HG03108 (cell line): ENCODE measurements around the gene ACSF3.
"Not testable (repeated sequence)": the region's sequence is repeated elsewhere in the genome, so short reads cannot be mapped to it uniquely, and the experiment has no call there.

Source experiments
- ATAC-seq: cut with Tn5 transposase; IDR thresholded peaks from one replicate; pipeline ENCODE4 v1.9.1; 2021; ENCODE audit warnings: moderate library complexity; ENCODE audit not compliant: unreplicated experiment

Gene ACSF3

GRCh38 chr16:89187032-89187769 is 93.5 kb downstream of the ACSF3 start:
- no peak for ATAC-seq

- no peak for ATAC-seq
Measured at GRCh38 chr16:89187770-89188392, 94.2 kb downstream of the ACSF3 start.

GRCh38 chr16:89188471-89189357 is 95.1 kb downstream of the ACSF3 start:
- not testable (repeated sequence) for ATAC-seq

GRCh38 chr16:89189358-89190025 is 95.8 kb downstream of the ACSF3 start:
- ATAC-seq, result no peak

- no peak for ATAC-seq
Measured at GRCh38 chr16:89190150-89190958, 96.7 kb downstream of the ACSF3 start.

- ATAC-seq, result no peak
Measured at GRCh38 chr16:89191033-89191900, 97.6 kb downstream of the ACSF3 start.

GRCh38 chr16:89191901-89192185 is 98.2 kb downstream of the ACSF3 start:
- ATAC-seq, result no peak

- not testable (repeated sequence) for ATAC-seq
Measured at GRCh38 chr16:89192186-89192955, 98.7 kb downstream of the ACSF3 start.

GRCh38 chr16:89192956-89193575 is 99.4 kb downstream of the ACSF3 start:
- ATAC-seq, result no peak

- ATAC-seq, result no peak
Measured at GRCh38 chr16:89193576-89194293, 100.1 kb downstream of the ACSF3 start.

GRCh38 chr16:89194340-89195311 is 101.0 kb downstream of the ACSF3 start:
- no peak for ATAC-seq

GRCh38 chr16:89195521-89196171 is 102.0 kb downstream of the ACSF3 start:
- no peak for ATAC-seq

- ATAC-seq, result no peak
Measured at GRCh38 chr16:89197033-89197632, 103.5 kb downstream of the ACSF3 start.

GRCh38 chr16:89197633-89198416 is 104.2 kb downstream of the ACSF3 start:
- no peak for ATAC-seq
